NCI-H2081 (cell line): ENCODE results near the gene XRCC4.

ENCODE experiments used
- DNase-seq, 2 experiments: peaks; one replicate each; lab custom pipeline; 2025; lab: John Stamatoyannopoulos, UW

Gene XRCC4

GRCh38 chr5:83071286-83072051 is 5.9 kb upstream of the XRCC4 start:
- DNase-seq: no peak

GRCh38 chr5:83072966-83073365 is 4.4 kb upstream of the XRCC4 start:
- no peak for DNase-seq

- no peak for DNase-seq
These were observed 415 bp downstream of the XRCC4 start for GRCh38 chr5:83077662-83078261.

- no peak for DNase-seq
These were observed 5.4 kb downstream of the XRCC4 start for GRCh38 chr5:83082750-83083149.

GRCh38 chr5:83084336-83084735 is 7.0 kb downstream of the XRCC4 start:
- no peak for DNase-seq

GRCh38 chr5:83085106-83085505 is 7.8 kb downstream of the XRCC4 start:
- peak in 1 of 2 experiments; percentile 19 for DNase-seq

GRCh38 chr5:83090169-83090568 is 12.8 kb downstream of the XRCC4 start:
- no peak for DNase-seq

- DNase-seq: no peak
These were observed 15.3 kb downstream of the XRCC4 start for GRCh38 chr5:83092619-83093018.

GRCh38 chr5:83093692-83094091 is 16.3 kb downstream of the XRCC4 start:
- DNase-seq: no peak

- DNase-seq: no peak
These were observed 18.0 kb downstream of the XRCC4 start for GRCh38 chr5:83095163-83095956.

- no peak for DNase-seq
These were observed 18.7 kb downstream of the XRCC4 start for GRCh38 chr5:83095957-83096539.

- DNase-seq: no peak
These were observed 19.5 kb downstream of the XRCC4 start for GRCh38 chr5:83096660-83097339.

GRCh38 chr5:83097689-83098231 is 20.4 kb downstream of the XRCC4 start:
- no peak for DNase-seq

- DNase-seq: peak in 1 of 2 experiments; percentile 45
These were observed 21.7 kb downstream of the XRCC4 start for GRCh38 chr5:83099001-83099400.

- no peak for DNase-seq
These were observed 22.1 kb downstream of the XRCC4 start for GRCh38 chr5:83099445-83099844.

GRCh38 chr5:83101514-83101913 is 24.2 kb downstream of the XRCC4 start:
- DNase-seq: no peak

GRCh38 chr5:83102364-83102980 is 25.1 kb downstream of the XRCC4 start:
- DNase-seq: no peak

- no peak for DNase-seq
These were observed 26.7 kb downstream of the XRCC4 start for GRCh38 chr5:83104021-83104420.

GRCh38 chr5:83107692-83108420 is 30.5 kb downstream of the XRCC4 start:
- DNase-seq: no peak

GRCh38 chr5:83109380-83109779 is 32.0 kb downstream of the XRCC4 start:
- DNase-seq: no peak

- DNase-seq: no peak
These were observed 38.5 kb downstream of the XRCC4 start for GRCh38 chr5:83115816-83116215.
